Ishikawa (cell line): ENCODE results near the gene MRPL36.

Experiments used
- CEBPB ChIP-seq: IDR thresholded peaks from 2 replicates; pipeline ENCODE4 v1.6.1; 2012
- CREB1 ChIP-seq: IDR thresholded peaks from 2 replicates; pipeline ENCODE4 v1.6.1; 2012; ENCODE audit warnings: low read depth
- EGR1 ChIP-seq: IDR thresholded peaks from 2 replicates; pipeline ENCODE4 v1.6.1; 2012
- EP300 ChIP-seq: IDR thresholded peaks from 2 replicates; pipeline ENCODE4 v1.6.1; 2012; ENCODE audit warnings: borderline replicate concordance
- FOXM1 ChIP-seq: IDR thresholded peaks from 2 replicates; pipeline ENCODE4 v1.6.1; 2012; ENCODE audit warnings: low read depth, borderline replicate concordance
- MAX ChIP-seq: IDR thresholded peaks from 2 replicates; pipeline ENCODE4 v1.6.1; 2012
- NFIC ChIP-seq: IDR thresholded peaks from 2 replicates; pipeline ENCODE4 v1.6.1; 2012
- RAD21 ChIP-seq: IDR thresholded peaks from 2 replicates; pipeline ENCODE4 v1.6.1; 2012; ENCODE audit warnings: low read depth
- REST ChIP-seq: IDR thresholded peaks from 2 replicates; pipeline ENCODE4 v1.6.1; 2012; ENCODE audit warnings: low read depth, mild to moderate bottlenecking
- TAF1 ChIP-seq: IDR thresholded peaks from 2 replicates; pipeline ENCODE4 v1.6.1; 2012; ENCODE audit warnings: low read depth, mild to moderate bottlenecking
- TCF12 ChIP-seq: IDR thresholded peaks from 2 replicates; pipeline ENCODE4 v1.6.1; 2012; ENCODE audit warnings: low read depth
- TEAD4 ChIP-seq: IDR thresholded peaks from 2 replicates; pipeline ENCODE4 v1.6.1; 2012
- USF1 ChIP-seq: IDR thresholded peaks from 2 replicates; pipeline ENCODE4 v1.6.1; 2012
- YY1 ChIP-seq: IDR thresholded peaks from 2 replicates; pipeline ENCODE4 v1.6.1; 2012; ENCODE audit warnings: low read depth
- ZBTB7A ChIP-seq: IDR thresholded peaks from 2 replicates; pipeline ENCODE4 v1.6.1; 2012; ENCODE audit warnings: low read depth

Gene MRPL36

GRCh38 chr5:1762883-1763547, 36.6 kb downstream of the MRPL36 start:
- no peak for TF ChIP-seq TEAD4
- no peak for TF ChIP-seq TAF1
- no peak for TF ChIP-seq ZBTB7A
- no peak for TF ChIP-seq MAX
- no peak for TF ChIP-seq EP300
- no peak for TF ChIP-seq CEBPB
- no peak for TF ChIP-seq EGR1

- TF ChIP-seq CEBPB, result no peak
- TF ChIP-seq EP300, result no peak
- no peak for TF ChIP-seq FOXM1
- TF ChIP-seq ZBTB7A, result no peak
- TF ChIP-seq YY1, result no peak
- no peak for TF ChIP-seq CREB1
Measured at GRCh38 chr5:1762121-1762882, 37.3 kb downstream of the MRPL36 start.

GRCh38 chr5:1761453-1761755, 38.2 kb downstream of the MRPL36 start:
- TF ChIP-seq USF1, result no peak
- TF ChIP-seq NFIC, result no peak
- TF ChIP-seq ZBTB7A, result no peak
- TF ChIP-seq CREB1, result no peak

- no peak for TF ChIP-seq CEBPB
- TF ChIP-seq NFIC, result no peak
- no peak for TF ChIP-seq RAD21
- TF ChIP-seq TCF12, result no peak
- no peak for TF ChIP-seq EP300
- no peak for TF ChIP-seq USF1
- TF ChIP-seq FOXM1, result no peak
- no peak for TF ChIP-seq EGR1
- no peak for TF ChIP-seq CREB1
Measured at GRCh38 chr5:1760656-1761452, 38.8 kb downstream of the MRPL36 start.

- no peak for TF ChIP-seq RAD21
Measured at GRCh38 chr5:1760231-1760630, 39.4 kb downstream of the MRPL36 start.

GRCh38 chr5:1759378-1759970, 40.2 kb downstream of the MRPL36 start:
- no peak for TF ChIP-seq TEAD4
- no peak for TF ChIP-seq MAX
- TF ChIP-seq EP300, result no peak
- TF ChIP-seq RAD21, result no peak
- TF ChIP-seq REST, result no peak

GRCh38 chr5:1758574-1758973, 41.1 kb downstream of the MRPL36 start:
- TF ChIP-seq USF1 (no peak), CEBPB (no peak), TCF12 (no peak), MAX (no peak), CREB1 (no peak), ZBTB7A (no peak), REST (no peak), TEAD4 (no peak), EP300 (no peak)
